VCaP (cell line): ENCODE measurements around the gene WARS2.

Source experiments
- H3K27ac ChIP-seq: fragments of 450-650 bp; 2 replicates; pipeline ENCODE4 v1.5.1; 2017
- TF ChIP-seq, protein P1 (sequence below): fragments of 450-650 bp; conservative IDR thresholded peaks from 2 replicates; pipeline ENCODE4 v1.5.1; 2017; ENCODE audit warnings: mild to moderate bottlenecking, moderate library complexity

Gene WARS2

GRCh38 chr1:118981436-118981835 is 159.0 kb downstream of the WARS2 start:
- no peak overlapping the region for H3K27ac ChIP-seq
- TF ChIP-seq, protein P1, sequence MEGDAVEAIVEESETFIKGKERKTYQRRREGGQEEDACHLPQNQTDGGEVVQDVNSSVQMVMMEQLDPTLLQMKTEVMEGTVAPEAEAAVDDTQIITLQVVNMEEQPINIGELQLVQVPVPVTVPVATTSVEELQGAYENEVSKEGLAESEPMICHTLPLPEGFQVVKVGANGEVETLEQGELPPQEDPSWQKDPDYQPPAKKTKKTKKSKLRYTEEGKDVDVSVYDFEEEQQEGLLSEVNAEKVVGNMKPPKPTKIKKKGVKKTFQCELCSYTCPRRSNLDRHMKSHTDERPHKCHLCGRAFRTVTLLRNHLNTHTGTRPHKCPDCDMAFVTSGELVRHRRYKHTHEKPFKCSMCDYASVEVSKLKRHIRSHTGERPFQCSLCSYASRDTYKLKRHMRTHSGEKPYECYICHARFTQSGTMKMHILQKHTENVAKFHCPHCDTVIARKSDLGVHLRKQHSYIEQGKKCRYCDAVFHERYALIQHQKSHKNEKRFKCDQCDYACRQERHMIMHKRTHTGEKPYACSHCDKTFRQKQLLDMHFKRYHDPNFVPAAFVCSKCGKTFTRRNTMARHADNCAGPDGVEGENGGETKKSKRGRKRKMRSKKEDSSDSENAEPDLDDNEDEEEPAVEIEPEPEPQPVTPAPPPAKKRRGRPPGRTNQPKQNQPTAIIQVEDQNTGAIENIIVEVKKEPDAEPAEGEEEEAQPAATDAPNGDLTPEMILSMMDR, result no peak
